Measurements from ENCODE around the gene IGFBP1. TPM values are rescaled to one million over a fixed set of nuclear protein-coding genes. Genes with fewer than 3 reads are reported as not detected.

Gene IGFBP1
- total RNA-seq, 4 donors from 2014 or later, result not detected

- H3K4me3 ChIP-seq (replicated peaks in 1 of 3), result no peak overlapping the region
Measured at GRCh38 chr7:45872116-45873034, 15.9 kb upstream of the IGFBP1 start.

GRCh38 chr7:45873035-45873354 lies 15.3 kb upstream of the IGFBP1 start, which contains the start of gene CCDC201:
TSS of gene CCDC201 (minus strand) at chr7:45873082. CDS start at chr7:45873007, 75 bp downstream.
- intact Hi-C loops (cut with DNase I), result no loop called here
- no peak within 1 kb of the TSS for H3K4me3 ChIP-seq (replicated peaks in 1 of 3)

More at GRCh38 chr7:45872116-45873034, 15.9 kb upstream of the IGFBP1 start:
- H3K27ac ChIP-seq, result no peak overlapping the region
- intact Hi-C loops (cut with DNase I), result no loop called here
- H3K9me3 ChIP-seq, result no peaks in the 10 kb centered on the region
- 54 to 80% methylated on average over 6 to 9 of the region's 10 CpGs for WGBS, 2 donors
- TF ChIP-seq POLR2A (IDR thresholded peaks at IDR 0.05) (no peak), CTCF (IDR thresholded peaks at IDR 0.05) (peak in 1 of 6 experiments; percentile 29)
- no peaks in the 10 kb centered on the region for H3K36me3 ChIP-seq
- no peaks in the 10 kb centered on the region for H3K27me3 ChIP-seq
- no peaks in the 10 kb centered on the region for H3K4me1 ChIP-seq
- DNase-seq, result no peak

DNA sequence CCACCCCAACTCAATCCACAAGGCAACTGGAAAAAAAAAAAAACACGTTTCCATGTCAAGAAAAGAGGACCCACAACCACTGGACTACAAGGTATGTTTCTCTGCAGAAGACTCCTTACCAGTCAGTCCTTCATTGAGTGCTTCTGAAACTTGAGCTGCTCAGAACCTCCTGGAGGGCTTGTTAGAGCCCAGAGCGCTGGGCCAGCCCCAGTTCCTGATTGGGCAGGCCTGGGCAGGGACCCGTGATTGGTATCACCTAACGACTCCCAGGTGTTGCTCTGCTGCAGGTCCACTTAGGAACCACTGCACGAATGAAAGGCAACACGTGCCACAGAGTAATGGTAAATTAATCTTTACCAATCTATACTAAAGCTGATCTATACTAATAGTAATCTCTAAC lies 14.9 kb upstream of the IGFBP1 start:
- Histone ChIP-seq H3K27me3 (no peaks in the 10 kb centered on the region), H3K36me3 (no peaks in the 10 kb centered on the region), H3K9me3 (no peaks in the 10 kb centered on the region), H3K27ac (no peak overlapping the region), H3K4me1 (no peaks in the 10 kb centered on the region), H3K4me3 (replicated peaks in 1 of 3) (no peak overlapping the region)
- no peak for DNase-seq
- TF ChIP-seq POLR2A (IDR thresholded peaks at IDR 0.05) (no peak), CTCF (IDR thresholded peaks at IDR 0.05) (no peak)
- 76 to 77% methylated on average over 6 of the region's 6 CpGs for WGBS, 2 donors
- intact Hi-C loops (cut with DNase I), result no loop called here

More at GRCh38 chr7:45873035-45873354, 15.3 kb upstream of the IGFBP1 start, which contains the start of gene CCDC201:
- 90 to 91% methylated on average over 7 of the region's 7 CpGs for WGBS, 2 donors
- H3K4me1 ChIP-seq, result no peaks in the 10 kb centered on the region
- TF ChIP-seq CTCF (IDR thresholded peaks at IDR 0.05), result no peak
- no peak for TF ChIP-seq POLR2A (IDR thresholded peaks at IDR 0.05)
- no peaks in the 10 kb centered on the region for H3K9me3 ChIP-seq
- H3K27me3 ChIP-seq, result no peaks in the 10 kb centered on the region
- no peak for DNase-seq
- no peaks in the 10 kb centered on the region for H3K36me3 ChIP-seq
- H3K27ac ChIP-seq, result no peak within 1 kb of the TSS

GRCh38 chr7:45874408-45875131 lies 13.7 kb upstream of the IGFBP1 start:
- DNase-seq, result no peak

More at GRCh38 chr7:45874408-45875131, 13.7 kb upstream of the IGFBP1 start:
- no peak overlapping the region for H3K27ac ChIP-seq
- TF ChIP-seq POLR2A (IDR thresholded peaks at IDR 0.05) (no peak), CTCF (IDR thresholded peaks at IDR 0.05) (no peak)
- no peaks in the 10 kb centered on the region for H3K27me3 ChIP-seq
- no peak overlapping the region for H3K4me3 ChIP-seq (replicated peaks in 1 of 3)
- intact Hi-C loops (cut with DNase I), result no loop called here
- H3K4me1 ChIP-seq, result no peaks in the 10 kb centered on the region
- WGBS, 2 donors, result 90 to 97% methylated on average over 7 to 8 of the region's 8 CpGs
- H3K9me3 ChIP-seq, result no peaks in the 10 kb centered on the region
- H3K36me3 ChIP-seq, result no peaks in the 10 kb centered on the region

Data from thyroid gland (tissue), 4 donors.